ENCODE measurements around the gene TRIM29.
"Not testable (repeated sequence)": the region's sequence is repeated elsewhere in the genome, so short reads cannot be mapped to it uniquely, and the experiment has no call there.

Gene TRIM29

GRCh38 chr11:120172054-120172911, 34.4 kb upstream of the TRIM29 start:
- peak; percentile 85 for DNase-seq

- no peak for DNase-seq
These were observed 32.9 kb upstream of the TRIM29 start for GRCh38 chr11:120170741-120171261.

DNA sequence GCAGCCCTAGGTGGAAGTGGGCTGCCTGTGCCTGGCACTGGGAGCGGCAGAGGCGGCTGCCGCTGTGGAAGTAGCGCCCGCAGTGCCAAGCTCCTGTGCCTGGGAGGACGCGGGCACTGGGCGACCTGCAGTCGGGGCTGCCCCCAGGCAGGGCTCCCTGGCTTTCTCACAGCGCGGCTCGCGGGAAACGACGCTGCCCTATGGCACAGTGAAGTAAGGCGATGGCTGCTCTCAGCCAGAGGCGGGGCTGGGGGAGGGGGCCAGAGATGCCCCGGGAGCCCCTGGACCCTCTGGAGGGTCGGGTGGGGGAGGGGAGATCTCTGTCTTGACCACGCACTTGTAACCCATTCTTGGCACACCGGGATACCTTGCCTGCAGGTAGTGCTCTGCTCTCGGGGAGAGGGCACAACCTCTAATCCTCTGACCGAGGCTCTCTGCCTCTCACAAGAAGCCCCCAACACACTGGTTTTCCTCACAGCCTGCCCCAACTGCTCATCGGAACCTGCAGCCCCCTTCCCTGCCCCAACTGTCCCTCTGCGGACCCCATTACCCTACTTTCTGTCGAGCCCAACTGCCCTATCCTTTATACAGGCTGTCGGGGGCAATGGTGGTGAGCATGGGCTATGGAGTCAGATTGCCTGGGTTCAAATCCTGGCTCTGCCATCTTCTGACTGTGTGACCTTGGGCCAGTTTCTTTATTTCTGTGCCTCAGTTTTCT, 32.2 kb upstream of the TRIM29 start:
- no peak for DNase-seq

- peak; percentile 65 for DNase-seq
These were observed 31.2 kb upstream of the TRIM29 start for GRCh38 chr11:120168960-120169681.

- no peak for DNase-seq
These were observed 30.4 kb upstream of the TRIM29 start for GRCh38 chr11:120168108-120168959.

DNA sequence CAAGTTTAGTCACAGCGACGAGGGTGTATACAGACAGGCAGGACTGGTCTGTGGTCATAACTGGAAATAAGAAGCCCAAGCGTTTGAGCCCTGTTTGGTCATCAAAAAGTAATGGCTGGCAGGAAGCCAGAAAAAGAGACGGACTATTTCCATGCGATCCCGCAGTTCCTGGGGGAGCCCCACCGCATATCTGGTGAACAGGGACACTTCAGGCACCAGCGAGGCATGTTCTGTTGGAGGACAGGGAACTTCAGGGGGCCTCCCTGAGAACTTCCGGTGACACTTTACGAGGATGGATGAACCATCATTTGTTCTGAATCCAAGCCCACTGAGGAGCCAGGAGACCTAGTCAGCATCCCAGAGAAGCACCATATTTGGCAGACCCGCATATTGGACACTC, 29.7 kb upstream of the TRIM29 start:
- no peak for DNase-seq

GRCh38 chr11:120160436-120160835, 22.5 kb upstream of the TRIM29 start:
- no peak for DNase-seq

GRCh38 chr11:120153221-120153620, 15.3 kb upstream of the TRIM29 start:
- no peak for DNase-seq

DNA sequence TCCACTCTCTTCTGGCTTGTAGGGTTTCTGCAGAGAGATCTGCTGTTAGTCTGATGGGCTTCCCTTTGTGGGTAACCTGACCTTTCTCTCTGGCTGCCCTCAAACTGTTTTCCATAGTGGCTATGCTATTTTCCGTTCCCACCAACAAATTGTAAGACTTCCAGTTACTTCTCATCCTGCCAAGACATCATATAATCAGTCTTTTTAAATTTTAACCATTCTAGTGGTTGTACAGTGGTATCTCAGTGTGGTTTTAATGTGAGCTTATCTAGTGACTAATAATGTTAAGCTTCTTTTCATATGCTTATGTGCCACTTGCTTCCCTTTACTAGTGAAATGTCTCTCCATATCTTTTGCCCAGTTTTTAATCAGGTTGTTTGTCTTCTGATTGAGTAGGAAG, 13.6 kb upstream of the TRIM29 start:
- no peak for DNase-seq

- DNase-seq: no peak
These were observed 11.3 kb upstream of the TRIM29 start for GRCh38 chr11:120149246-120149645.

DNA sequence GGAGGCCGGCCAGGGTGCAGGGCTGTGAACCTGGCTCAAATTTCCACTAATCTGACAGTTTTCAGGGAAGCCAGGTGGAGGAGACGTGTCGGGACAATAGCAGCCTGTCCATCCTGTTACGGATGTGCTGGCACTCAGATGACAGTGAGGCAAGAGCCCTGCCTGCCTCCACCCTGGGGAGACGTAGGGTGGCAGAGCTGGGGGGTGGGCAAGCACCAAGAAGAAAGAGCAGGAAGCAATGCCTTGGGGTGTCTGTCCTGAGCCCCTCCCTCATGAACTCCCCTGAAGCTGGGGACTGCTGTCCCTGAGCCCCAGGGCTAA, 10.0 kb upstream of the TRIM29 start:
- no peak for DNase-seq

- no peak for DNase-seq
These were observed 9.4 kb upstream of the TRIM29 start for GRCh38 chr11:120147094-120147949.

DNA sequence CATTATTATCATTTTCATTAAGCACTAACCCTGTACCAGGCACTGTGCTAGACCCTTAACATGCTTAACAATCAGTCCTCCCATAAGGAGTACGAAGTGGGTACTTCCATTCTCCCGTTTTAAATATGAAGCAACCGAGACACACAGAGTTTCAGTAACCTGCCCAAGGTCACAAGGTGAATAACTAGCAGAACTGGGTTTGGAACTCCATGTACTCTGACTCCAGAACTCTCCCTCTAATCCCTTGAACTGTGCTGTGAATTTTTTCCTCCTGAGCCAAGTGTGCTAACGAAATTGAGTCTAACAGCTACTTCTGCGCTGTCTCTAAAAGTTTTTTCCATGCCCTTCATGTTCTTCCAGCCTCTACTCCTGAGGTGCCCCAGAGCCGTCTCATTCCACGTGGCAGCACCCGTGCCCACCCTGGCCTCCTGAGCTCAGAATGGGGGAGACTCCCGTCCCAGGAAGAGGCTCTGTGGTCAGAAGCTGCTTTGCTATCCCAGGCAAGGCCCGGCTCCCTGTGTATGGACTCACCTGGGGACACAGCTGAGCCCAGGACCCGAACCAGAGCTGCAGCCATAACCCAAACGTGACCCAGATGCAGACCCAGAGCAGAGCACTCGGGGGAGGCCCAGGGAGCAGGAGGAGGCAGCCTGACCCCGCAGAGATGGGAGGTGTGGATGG, 8.6 kb upstream of the TRIM29 start:
- no peak for DNase-seq

DNA sequence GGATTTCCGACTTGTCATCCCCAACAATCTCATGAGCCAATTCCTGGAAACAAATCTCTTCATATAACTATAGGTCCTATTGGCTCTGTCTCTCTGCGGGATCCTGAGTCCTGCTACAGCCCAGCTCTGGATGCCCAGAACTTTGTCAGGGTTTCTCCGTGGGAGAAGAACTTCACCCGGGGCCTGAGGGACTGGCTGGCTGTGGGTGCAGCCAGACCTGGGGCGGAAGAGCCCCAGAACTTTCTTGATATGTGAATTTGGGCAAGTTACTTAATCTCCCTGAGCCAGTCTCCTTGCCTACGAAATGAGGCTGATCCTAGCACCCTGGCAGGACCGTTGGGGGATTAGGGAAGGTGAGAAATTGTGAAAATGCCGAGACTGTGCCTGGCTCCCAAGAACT, 6.6 kb upstream of the TRIM29 start:
- no peak for DNase-seq

GRCh38 chr11:120143472-120143871, 5.6 kb upstream of the TRIM29 start:
- DNase-seq: not testable (repeated sequence)

- no peak for DNase-seq
These were observed 4.7 kb upstream of the TRIM29 start for GRCh38 chr11:120142441-120143100.

DNA sequence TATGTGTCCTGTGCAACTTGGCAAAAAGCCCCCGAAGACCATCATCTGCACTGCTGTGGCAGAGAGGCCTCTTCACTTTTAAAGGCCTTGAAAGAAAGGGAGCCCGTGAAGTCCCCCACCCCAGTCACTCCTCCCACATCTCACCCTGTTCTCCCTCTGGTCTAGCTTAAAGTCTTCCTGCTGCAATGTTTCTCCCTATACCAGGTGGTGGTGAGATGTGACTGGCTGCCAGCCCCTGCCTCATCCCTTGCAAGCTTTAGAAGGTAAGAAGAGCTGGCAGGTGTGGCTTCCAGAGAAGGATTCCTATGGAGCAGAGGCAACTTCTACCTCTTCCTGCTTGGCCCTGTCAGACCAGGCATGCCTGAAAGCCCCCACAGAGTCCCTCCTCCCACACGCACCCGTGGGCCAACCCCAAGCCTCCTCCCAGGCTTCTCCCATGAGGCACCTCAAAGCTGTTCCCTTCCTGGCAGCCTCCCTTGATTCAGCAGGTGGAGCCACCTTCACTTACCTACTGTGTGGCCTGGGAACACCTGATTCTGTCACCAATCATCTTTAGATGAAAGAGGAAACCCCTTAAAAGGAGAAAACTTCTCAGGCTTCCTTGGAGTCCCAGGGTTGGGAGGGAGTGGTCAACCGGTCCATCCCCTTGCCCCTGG, 4.0 kb upstream of the TRIM29 start:
- DNase-seq: no peak

DNA sequence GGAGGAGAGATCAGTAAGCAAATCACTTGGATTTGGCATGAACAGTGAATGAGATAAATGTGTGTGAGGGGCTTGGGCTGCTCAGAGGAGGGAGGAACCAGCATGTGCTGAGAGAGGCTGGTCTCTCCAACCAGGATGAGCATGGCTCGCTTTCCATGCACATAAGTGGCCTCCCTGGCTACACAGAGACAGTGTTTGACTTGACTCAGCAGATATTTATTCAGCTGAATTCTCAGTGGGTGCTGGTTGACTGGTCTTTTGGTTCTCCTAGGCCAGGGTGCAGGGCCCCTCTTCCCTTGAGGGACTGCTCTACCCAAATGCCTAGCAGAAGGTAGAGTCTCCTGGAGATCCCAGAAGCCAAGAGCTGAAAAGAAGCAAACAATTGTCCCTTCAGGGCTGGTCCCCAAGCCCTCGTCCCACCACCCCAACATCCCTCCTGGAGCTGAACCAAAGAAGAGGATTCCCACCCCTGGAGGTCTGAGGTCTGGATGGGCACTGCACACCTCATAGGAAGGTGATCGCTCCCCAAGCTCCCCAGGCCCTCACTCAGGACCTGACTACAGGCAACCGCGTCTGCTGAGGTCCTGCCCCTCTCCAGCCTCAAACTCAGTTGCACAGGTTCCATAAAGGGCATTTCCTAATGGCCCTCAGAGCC, 3.3 kb upstream of the TRIM29 start:
- no peak for DNase-seq
